HAP-1 (cell line): ENCODE measurements around the gene EXOC4.

Experiments used
- DNase-seq, 2 experiments: peaks; one replicate each; pipeline ENCODE4 v3.0.0-alpha.2; 2016 to 2020; ENCODE audit warnings: low spot score in 2 of 2
- H3K27me3 ChIP-seq: fragments of 250-450 bp; sonication (Bioruptor Pico); 2 replicates; pipeline ENCODE4 v1.5.1; 2020; ENCODE audit warnings: low read depth, mild to moderate bottlenecking, moderate library complexity
- H3K36me3 ChIP-seq: fragments of 250-450 bp; sonication (Bioruptor Pico); replicated peaks from 2 replicates; pipeline ENCODE4 v1.5.1; 2020; ENCODE audit warnings: mild to moderate bottlenecking
- H3K4me1 ChIP-seq: fragments of 250-450 bp; sonication (Bioruptor Pico); 2 replicates; pipeline ENCODE4 v1.5.1; 2020; ENCODE audit warnings: mild to moderate bottlenecking
- H3K4me3 ChIP-seq: fragments of 250-450 bp; sonication (Bioruptor Pico); 2 replicates; pipeline ENCODE4 v1.5.1; 2020; ENCODE audit warnings: mild to moderate bottlenecking, moderate library complexity
- H3K9me3 ChIP-seq: fragments of 250-450 bp; sonication (Bioruptor Pico); 2 replicates; pipeline ENCODE4 v1.5.1; 2020; ENCODE audit warnings: mild to moderate bottlenecking, moderate library complexity
- in situ Hi-C: fragments of 300-500 bp; cut with MboI; formaldehyde crosslinking; loops from 3 replicates; pipeline ENCODE4 v1.14.3; 2020; ENCODE audit warnings: low sequenced_read_pairs, inconsistent platforms, mixed read lengths

EXOC4 gene

GRCh38 chr7:133545618-133546017, 292.7 kb downstream of the EXOC4 start:
- H3K36me3 ChIP-seq: no peaks in the 10 kb centered on the region
- DNase-seq: no peak
- no peaks in the 10 kb centered on the region for H3K9me3 ChIP-seq
- H3K27me3 ChIP-seq: no peaks in the 10 kb centered on the region
- H3K4me1 ChIP-seq: peaks cover 15% of the 10 kb centered on the region
- in situ Hi-C loops: no loop called here
- H3K4me3 ChIP-seq: no peak overlapping the region

DNA sequence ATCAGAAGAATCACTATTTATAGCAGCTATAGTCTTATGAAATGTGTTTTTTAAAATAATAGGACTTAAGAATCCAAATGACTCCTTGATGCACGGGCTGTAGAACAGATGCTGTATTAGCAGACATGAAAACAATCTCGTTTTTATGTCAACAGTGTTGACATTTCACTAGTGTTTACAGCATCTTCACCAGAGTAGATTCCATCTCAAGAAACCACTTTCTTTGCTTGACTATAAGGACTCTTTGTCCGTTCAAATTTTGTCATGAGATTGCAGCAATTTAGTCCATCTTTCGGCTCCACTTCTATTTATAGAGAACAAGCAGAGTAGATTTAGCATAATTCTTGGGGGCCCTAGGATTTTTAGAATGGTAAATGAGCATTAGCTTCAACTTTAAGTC, 295.1 kb downstream of the EXOC4 start:
- in situ Hi-C loops: no loop called here
- Histone ChIP-seq H3K9me3 (no peaks in the 10 kb centered on the region), H3K27me3 (no peaks in the 10 kb centered on the region), H3K4me1 (no peaks in the 10 kb centered on the region), H3K36me3 (no peaks in the 10 kb centered on the region), H3K4me3 (no peak overlapping the region)
- DNase-seq: no peak

GRCh38 chr7:133549633-133550032, 296.8 kb downstream of the EXOC4 start:
- no peak overlapping the region for H3K4me3 ChIP-seq
- no peak for DNase-seq
- no peaks in the 10 kb centered on the region for H3K27me3 ChIP-seq
- no peaks in the 10 kb centered on the region for H3K36me3 ChIP-seq
- no peaks in the 10 kb centered on the region for H3K4me1 ChIP-seq
- in situ Hi-C loops: no loop called here
- no peaks in the 10 kb centered on the region for H3K9me3 ChIP-seq

- Histone ChIP-seq H3K27me3 (no peaks in the 10 kb centered on the region), H3K36me3 (no peaks in the 10 kb centered on the region), H3K9me3 (no peaks in the 10 kb centered on the region), H3K4me1 (no peaks in the 10 kb centered on the region), H3K4me3 (no peak overlapping the region)
- in situ Hi-C loops: no loop called here
- DNase-seq: no peak
Measured at GRCh38 chr7:133550145-133550544, 297.3 kb downstream of the EXOC4 start.

GRCh38 chr7:133550811-133551210, 297.9 kb downstream of the EXOC4 start:
- DNase-seq: no peak
- Histone ChIP-seq H3K4me3 (no peak overlapping the region), H3K27me3 (no peaks in the 10 kb centered on the region), H3K36me3 (no peaks in the 10 kb centered on the region), H3K4me1 (no peaks in the 10 kb centered on the region), H3K9me3 (no peaks in the 10 kb centered on the region)
- in situ Hi-C loops: no loop called here

DNA sequence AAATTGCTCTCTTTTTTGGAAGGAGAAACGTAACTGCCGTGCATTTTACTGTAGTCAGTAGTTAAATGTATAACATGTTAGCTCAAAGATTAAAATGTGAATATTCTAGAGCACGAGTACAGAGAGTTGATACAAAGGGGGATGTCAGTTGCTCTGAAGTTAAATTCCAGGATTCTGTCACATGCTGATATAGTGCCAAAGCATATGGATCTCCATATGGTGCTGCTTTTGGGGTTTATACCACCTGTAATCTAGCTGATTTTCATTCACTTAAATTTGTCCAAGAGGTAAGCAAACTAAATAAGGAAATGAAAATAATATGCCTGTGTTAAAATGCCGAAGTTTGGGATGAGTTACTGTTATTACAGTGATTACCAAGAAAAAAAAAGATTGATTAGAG, 298.6 kb downstream of the EXOC4 start:
- Histone ChIP-seq H3K4me1 (no peaks in the 10 kb centered on the region), H3K27me3 (no peaks in the 10 kb centered on the region), H3K9me3 (no peaks in the 10 kb centered on the region), H3K4me3 (no peak overlapping the region), H3K36me3 (no peaks in the 10 kb centered on the region)
- DNase-seq: no peak
- in situ Hi-C loops: no loop called here

DNA sequence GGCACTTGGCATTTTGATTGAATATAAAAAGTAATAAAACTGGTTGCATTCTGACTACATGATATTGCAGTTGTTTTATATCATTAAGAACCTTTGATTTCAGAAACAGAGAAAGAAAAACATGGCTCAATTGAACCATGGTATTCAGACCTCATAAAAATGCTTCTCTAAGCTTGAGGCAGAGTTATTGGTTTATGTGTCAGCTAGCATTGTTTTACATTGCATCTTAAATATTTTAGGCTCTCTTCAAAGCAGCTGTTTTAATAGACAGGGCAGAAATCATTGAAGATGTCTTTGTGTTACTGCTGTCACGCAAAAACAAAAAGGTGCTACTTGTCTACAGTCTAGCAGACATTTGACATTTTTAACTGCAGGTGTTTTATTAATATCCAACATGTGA, 299.2 kb downstream of the EXOC4 start:
- in situ Hi-C loops: no loop called here
- DNase-seq: no peak
- H3K9me3 ChIP-seq: no peaks in the 10 kb centered on the region

GRCh38 chr7:133554330-133554729, 301.5 kb downstream of the EXOC4 start:
- Histone ChIP-seq H3K4me1 (no peaks in the 10 kb centered on the region; the same call in 1 of the 2 replicates), H3K27me3 (no peaks in the 10 kb centered on the region), H3K36me3 (no peaks in the 10 kb centered on the region), H3K9me3 (no peaks in the 10 kb centered on the region), H3K4me3 (no peak overlapping the region)
- in situ Hi-C loops: no loop called here
- DNase-seq: no peak

More for the DNA sequence above, 299.2 kb downstream of the EXOC4 start:
- H3K4me3 ChIP-seq: no peak overlapping the region
- H3K27me3 ChIP-seq: no peaks in the 10 kb centered on the region
- no peaks in the 10 kb centered on the region for H3K4me1 ChIP-seq
- no peaks in the 10 kb centered on the region for H3K36me3 ChIP-seq

DNA sequence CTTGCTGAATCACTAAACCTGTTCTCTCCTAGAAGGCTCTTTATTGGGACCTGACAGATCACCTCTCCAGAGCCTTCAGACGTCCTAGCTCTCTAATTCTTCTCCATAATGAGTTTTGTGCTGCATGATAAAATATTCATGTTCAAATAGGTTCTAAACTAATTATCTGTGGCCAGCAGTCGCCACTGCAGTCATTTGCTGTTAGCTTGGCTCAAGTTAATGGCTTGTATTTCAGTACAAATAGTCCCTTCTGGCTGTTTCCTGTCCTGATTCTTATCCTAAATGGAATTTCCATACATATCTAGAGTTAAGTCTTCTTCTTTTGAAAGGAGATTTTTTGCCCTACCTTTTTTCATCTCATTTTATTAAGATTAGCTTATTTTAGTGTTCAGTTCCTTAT, 303.2 kb downstream of the EXOC4 start:
- in situ Hi-C loops: no loop called here
- Histone ChIP-seq H3K4me3 (no peak overlapping the region), H3K4me1 (no peaks in the 10 kb centered on the region; the same call in 1 of the 2 replicates), H3K27me3 (no peaks in the 10 kb centered on the region), H3K9me3 (no peaks in the 10 kb centered on the region), H3K36me3 (no peaks in the 10 kb centered on the region)
- DNase-seq: no peak

DNA sequence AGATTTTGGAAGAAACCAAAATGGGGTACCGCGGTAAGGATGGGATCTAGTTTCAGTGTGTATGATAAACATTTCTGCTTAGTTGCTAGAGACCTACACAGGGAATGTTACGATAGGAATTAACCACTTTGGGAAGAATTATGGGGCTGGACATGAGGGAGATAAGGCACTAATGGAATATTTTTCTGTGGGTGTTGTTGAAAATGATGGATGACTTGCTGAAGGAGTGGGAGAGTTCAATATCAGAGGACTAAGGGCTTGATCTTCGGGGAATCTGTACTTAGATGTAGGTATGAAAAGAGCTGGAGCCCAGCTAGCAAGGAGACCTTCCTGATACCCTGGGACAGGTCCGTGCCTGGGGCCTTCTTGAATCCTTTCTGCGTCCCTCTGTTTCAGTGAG, 303.7 kb downstream of the EXOC4 start:
- no peak for DNase-seq
- in situ Hi-C loops: no loop called here
- no peaks in the 10 kb centered on the region for H3K27me3 ChIP-seq
- no peaks in the 10 kb centered on the region; the same call in 1 of the 2 replicates for H3K4me1 ChIP-seq
- no peaks in the 10 kb centered on the region for H3K36me3 ChIP-seq
- H3K4me3 ChIP-seq: no peak overlapping the region
- no peaks in the 10 kb centered on the region for H3K9me3 ChIP-seq

- H3K4me1 ChIP-seq: no peaks in the 10 kb centered on the region; the same call in 1 of the 2 replicates
- no peak for DNase-seq
- H3K4me3 ChIP-seq: no peak overlapping the region
- no peaks in the 10 kb centered on the region for H3K9me3 ChIP-seq
- in situ Hi-C loops: no loop called here
- no peaks in the 10 kb centered on the region for H3K27me3 ChIP-seq
- no peaks in the 10 kb centered on the region for H3K36me3 ChIP-seq
Measured at GRCh38 chr7:133560900-133561299, 308.0 kb downstream of the EXOC4 start.

DNA sequence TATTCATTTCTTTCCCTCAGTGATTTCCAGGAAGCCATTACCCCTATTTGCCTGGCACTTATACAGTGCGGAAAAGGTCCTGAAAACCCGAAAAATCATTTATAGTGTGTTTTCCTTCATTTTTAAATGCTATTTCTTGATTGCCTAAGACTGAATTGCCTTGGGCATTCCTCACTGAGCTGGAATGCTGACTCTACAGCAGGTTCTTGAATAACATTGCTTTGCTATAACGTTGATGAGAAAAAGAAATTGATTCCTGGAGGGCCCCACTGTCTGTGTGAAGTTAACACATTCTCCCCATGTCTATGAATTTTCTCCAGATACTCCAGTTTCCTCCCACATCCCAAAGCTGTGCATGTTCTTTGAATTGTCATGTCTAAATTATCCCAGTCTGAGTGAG, 308.5 kb downstream of the EXOC4 start:
- Histone ChIP-seq H3K4me1 (no peaks in the 10 kb centered on the region; the same call in 1 of the 2 replicates), H3K4me3 (no peak overlapping the region), H3K36me3 (no peaks in the 10 kb centered on the region), H3K27me3 (no peaks in the 10 kb centered on the region), H3K9me3 (no peaks in the 10 kb centered on the region)
- in situ Hi-C loops: no loop called here
- no peak for DNase-seq

GRCh38 chr7:133562621-133563020, 309.7 kb downstream of the EXOC4 start:
- DNase-seq: no peak
- no peaks in the 10 kb centered on the region for H3K27me3 ChIP-seq
- H3K9me3 ChIP-seq: no peaks in the 10 kb centered on the region
- no peaks in the 10 kb centered on the region for H3K36me3 ChIP-seq
- in situ Hi-C loops: no loop called here
- H3K4me3 ChIP-seq: no peak overlapping the region
- H3K4me1 ChIP-seq: no peaks in the 10 kb centered on the region; the same call in 1 of the 2 replicates

- no peak for DNase-seq
- H3K36me3 ChIP-seq: no peaks in the 10 kb centered on the region
- H3K27me3 ChIP-seq: no peaks in the 10 kb centered on the region
- H3K4me1 ChIP-seq: no peaks in the 10 kb centered on the region
- in situ Hi-C loops: no loop called here
- no peak overlapping the region for H3K4me3 ChIP-seq
- H3K9me3 ChIP-seq: no peaks in the 10 kb centered on the region
Measured at GRCh38 chr7:133563251-133563650, 310.4 kb downstream of the EXOC4 start.

DNA sequence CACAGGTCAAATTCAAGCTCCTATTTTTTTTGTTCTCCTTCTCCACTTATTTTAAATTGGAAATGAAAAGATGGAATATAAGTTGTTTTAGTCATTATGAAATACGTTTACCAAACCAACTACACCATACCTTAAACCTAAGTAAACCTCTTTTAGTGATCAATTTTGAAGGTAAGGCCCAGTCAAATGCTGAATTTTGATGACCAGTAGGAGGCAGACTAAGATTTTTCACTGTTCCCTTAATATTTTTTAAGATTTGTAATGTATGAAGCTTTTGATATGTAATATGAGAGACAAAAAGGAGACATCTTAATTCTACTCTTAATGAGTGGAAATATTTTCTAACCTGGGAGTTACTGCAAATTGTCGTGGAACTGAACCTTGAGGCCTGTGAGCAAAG, 311.6 kb downstream of the EXOC4 start:
- H3K4me1 ChIP-seq: no peaks in the 10 kb centered on the region
- DNase-seq: no peak
- H3K36me3 ChIP-seq: no peaks in the 10 kb centered on the region
- H3K9me3 ChIP-seq: no peaks in the 10 kb centered on the region
- in situ Hi-C loops: no loop called here
- no peak overlapping the region for H3K4me3 ChIP-seq
- H3K27me3 ChIP-seq: no peaks in the 10 kb centered on the region
